Parathyroid adenoma (tissue), 2 donors: ENCODE data around the gene TPX2.
"Not testable (repeated sequence)": the region's sequence is repeated elsewhere in the genome, so short reads cannot be mapped to it uniquely, and the experiment has no call there.

Experiments used
- H2AFZ ChIP-seq: fragments of 300-600 bp; sonication (generic); one replicate; pipeline ENCODE4 v1.7.0; 2017; ENCODE audit warnings: antibody characterized with exemption, mild to moderate bottlenecking
- H3K27ac ChIP-seq: fragments of 300-600 bp; sonication (generic); one replicate; pipeline ENCODE4 v1.7.0; 2017
- H3K27me3 ChIP-seq: fragments of 300-600 bp; sonication (generic); one replicate; pipeline ENCODE4 v1.7.0; 2017; ENCODE audit warnings: low read length; ENCODE audit not compliant: control insufficient read depth, insufficient read depth
- H3K36me3 ChIP-seq: fragments of 300-600 bp; sonication (generic); one replicate; pipeline ENCODE4 v1.7.0; 2017; ENCODE audit warnings: low read length; ENCODE audit not compliant: control insufficient read depth, insufficient read depth
- H3K4me1 ChIP-seq: fragments of 300-600 bp; sonication (generic); one replicate; pipeline ENCODE4 v1.7.0; 2017; ENCODE audit warnings: control low read depth
- H3K4me2 ChIP-seq: fragments of 300-600 bp; sonication (generic); one replicate; pipeline ENCODE4 v1.7.0; 2017; ENCODE audit warnings: low read length
- H3K4me3 ChIP-seq: fragments of 300-600 bp; sonication (generic); one replicate; pipeline ENCODE4 v1.7.0; 2017; ENCODE audit warnings: low read depth, low read length
- H3K79me2 ChIP-seq: fragments of 300-600 bp; sonication (generic); one replicate; pipeline ENCODE4 v1.7.0; 2017; ENCODE audit warnings: control low read depth
- H3K9ac ChIP-seq: fragments of 300-600 bp; sonication (generic); one replicate; pipeline ENCODE4 v1.7.0; 2017; ENCODE audit warnings: mild to moderate bottlenecking
- H3K9me3 ChIP-seq: fragments of 300-600 bp; sonication (generic); one replicate; pipeline ENCODE4 v1.7.0; 2017; ENCODE audit warnings: low read length; ENCODE audit not compliant: control insufficient read depth
- CTCF ChIP-seq: fragments of 300-600 bp; sonication (generic); IDR thresholded peaks from one replicate; pipeline ENCODE4 v1.7.0; 2017; ENCODE audit warnings: antibody characterized with exemption, mild to moderate bottlenecking
- donor health status: primary hyperparathyroidism.

Gene TPX2

GRCh38 chr20:31811198-31811597 lies 72.1 kb downstream of the TPX2 start:
- no peaks in the 10 kb centered on the region for H3K36me3 ChIP-seq
- H3K79me2 ChIP-seq = no peaks in the 10 kb centered on the region

GRCh38 chr20:31811796-31812728 lies 73.0 kb downstream of the TPX2 start:
- H3K9ac ChIP-seq = no peak overlapping the region
- no peaks in the 10 kb centered on the region for H3K27me3 ChIP-seq
- H3K36me3 ChIP-seq = no peaks in the 10 kb centered on the region
- H3K27ac ChIP-seq = no peak overlapping the region
- no peaks in the 10 kb centered on the region for H3K9me3 ChIP-seq
- no peaks in the 10 kb centered on the region for H3K79me2 ChIP-seq
- peaks cover 5% of the 10 kb centered on the region for H3K4me1 ChIP-seq
- H2AFZ ChIP-seq = peak overlapping the region; percentile 4
- no peak overlapping the region for H3K4me2 ChIP-seq
- H3K4me3 ChIP-seq = no peak overlapping the region
- no peak for TF ChIP-seq CTCF

More at GRCh38 chr20:31811198-31811597, 72.1 kb downstream of the TPX2 start:
- no peak for TF ChIP-seq CTCF
- no peaks in the 10 kb centered on the region for H3K9me3 ChIP-seq
- no peak overlapping the region for H3K27ac ChIP-seq
- no peak overlapping the region for H3K9ac ChIP-seq
- H2AFZ ChIP-seq = no peak overlapping the region
- no peak overlapping the region for H3K4me2 ChIP-seq
- H3K4me1 ChIP-seq = peaks cover 14% of the 10 kb centered on the region
- no peak overlapping the region for H3K4me3 ChIP-seq
- H3K27me3 ChIP-seq = no peaks in the 10 kb centered on the region

GRCh38 chr20:31813611-31814010 lies 74.5 kb downstream of the TPX2 start:
- no peaks in the 10 kb centered on the region for H3K9me3 ChIP-seq
- H3K27ac ChIP-seq = no peak overlapping the region
- no peak overlapping the region for H3K4me3 ChIP-seq
- no peaks in the 10 kb centered on the region for H3K27me3 ChIP-seq
- no peak overlapping the region for H3K9ac ChIP-seq
- H3K79me2 ChIP-seq = no peaks in the 10 kb centered on the region
- H3K36me3 ChIP-seq = no peaks in the 10 kb centered on the region
- H3K4me1 ChIP-seq = peaks cover 5% of the 10 kb centered on the region
- H2AFZ ChIP-seq = no peak overlapping the region
- H3K4me2 ChIP-seq = no peak overlapping the region
- TF ChIP-seq CTCF = no peak

- H3K4me2 ChIP-seq, H3K27ac ChIP-seq, H3K9ac ChIP-seq, H3K9me3 ChIP-seq, H3K27me3 ChIP-seq, H3K79me2 ChIP-seq, H2AFZ ChIP-seq, H3K36me3 ChIP-seq, H3K4me3 ChIP-seq, H3K4me1 ChIP-seq: not testable (repeated sequence)
These were observed 75.1 kb downstream of the TPX2 start for GRCh38 chr20:31814142-31814541.

- Histone ChIP-seq H2AFZ (no peak overlapping the region), H3K36me3 (no peaks in the 10 kb centered on the region), H3K4me3 (no peak overlapping the region), H3K4me2 (no peak overlapping the region), H3K27me3 (no peaks in the 10 kb centered on the region), H3K9me3 (no peaks in the 10 kb centered on the region), H3K79me2 (no peaks in the 10 kb centered on the region), H3K4me1 (peaks cover 5% of the 10 kb centered on the region), H3K9ac (no peak overlapping the region), H3K27ac (no peak overlapping the region)
- TF ChIP-seq CTCF = no peak
These were observed 76.5 kb downstream of the TPX2 start for GRCh38 chr20:31815408-31816188.
